HCT116 (cell line): ENCODE measurements around the gene C9orf43. TPM values are rescaled to one million over a fixed set of nuclear protein-coding genes. Genes with fewer than 3 reads are reported as not detected.
A peak's percentile ranks its signal among the peaks of the same experiment; 100 is the strongest.

Source experiments
- ATAC-seq: fragments of 200-7000 bp; cut with Tn5 transposase; 2 replicates; pipeline ENCODE4 v1.9.1; 2020; ENCODE audit warnings: mild to moderate bottlenecking, moderate library complexity
- Bru-seq: library from RNA; stranded (reverse); fragments of 400-500 nt; gene quantifications from one replicate; lab custom pipeline; 2021; lab: Mats Ljungman, UMichigan
- BruChase-seq, 2 experiments: library from RNA; stranded (reverse); fragments of 400-500 nt; gene quantifications; one replicate each; lab custom pipeline; 2021; lab: Mats Ljungman, UMichigan
- BruUV-seq: library from RNA; stranded (reverse); fragments of 400-500 nt; replicated peaks from 2 replicates; lab custom pipeline; 2021; lab: Mats Ljungman, UMichigan
- CTCF ChIA-PET: fragments of 300-600 bp; sonication (Branson Sonifier 250); formaldehyde crosslinking; loops from one replicate; lab custom pipeline; 2021; ENCODE audit warnings: antibody characterized with exemption; lab: Charles Lee
- POLR2A ChIA-PET: fragments of 300-600, 350-600 bp; sonication (Branson Sonifier 250); formaldehyde crosslinking; loops from one replicate; lab custom pipeline; 2021; ENCODE audit warnings: antibody characterized with exemption; lab: Charles Lee
- RAD21 ChIA-PET, 2 experiments: fragments of 300-600 bp; sonication (Branson Sonifier 250); formaldehyde crosslinking; loops; one replicate each; lab custom pipeline; 2023; ENCODE audit warnings: low total read pairs in 2 of 2; ENCODE audit not compliant: uncharacterized antibody in 2 of 2, unreplicated experiment in 2 of 2, low non-redundant PET in 1 of 2; lab: Charles Lee
- DNase-seq: peaks from one replicate; pipeline ENCODE4 v3.0.0-alpha.2; 2010; ENCODE audit warnings: low read depth, low spot score
- H2AFZ ChIP-seq: fragments of 200-600 bp; shearing (Covaris generic), sonication (generic); 2 replicates; pipeline ENCODE4 v1.6.1; 2017; ENCODE audit warnings: low read depth, mixed run types, mixed read lengths, antibody characterized with exemption, low read length; ENCODE audit not compliant: poor library complexity, severe bottlenecking
- H3K27ac ChIP-seq: 2 replicates; pipeline ENCODE4 v1.5.1; 2012; ENCODE audit warnings: low read depth, low read length
- H3K27me3 ChIP-seq: fragments of 200-600 bp; sonication (generic); 2 replicates; pipeline ENCODE4 v1.6.1; 2016; ENCODE audit warnings: mixed run types, low read length, mixed read lengths; ENCODE audit not compliant: insufficient read depth
- H3K36me3 ChIP-seq, 2 experiments: fragments of 200-500 bp in 1 of 2; fragments of 200-600 bp in 1 of 2; sonication (Bioruptor generic) in 1 of 2; sonication (generic) in 1 of 2; 2 replicates each; pipeline versions ENCODE4 v1.5.1 to v1.6.1; 2014 to 2016; ENCODE audit warnings: low read length in 2 of 2, inconsistent platforms in 1 of 2, mixed read lengths in 1 of 2, mixed run types in 1 of 2; ENCODE audit not compliant: insufficient read depth in 2 of 2, control insufficient read depth in 1 of 2
- H3K4me1 ChIP-seq, 2 experiments: fragments of 200-600 bp in 1 of 2; sonication (generic) in 1 of 2; 2 replicates each; pipeline versions ENCODE4 v1.5.1 to v1.6.1; 2012 to 2017; ENCODE audit warnings: low read length in 2 of 2, inconsistent platforms in 1 of 2, mild to moderate bottlenecking in 1 of 2, mixed read lengths in 1 of 2, mixed run types in 1 of 2, moderate library complexity in 1 of 2; ENCODE audit not compliant: insufficient read depth in 2 of 2, control insufficient read depth in 1 of 2
- H3K4me2 ChIP-seq: fragments of 200-600 bp; sonication (generic); 2 replicates; pipeline ENCODE4 v1.6.1; 2017; ENCODE audit warnings: mixed run types, low read length, mixed read lengths
- H3K4me3 ChIP-seq, 2 experiments: fragments of 200-600 bp in 1 of 2; sonication (generic) in 1 of 2; replicated peaks in 1 of 2; 2 replicates each; pipeline ENCODE4 v1.5.1; 2011 to 2016; ENCODE audit warnings: low read length in 2 of 2, control low read depth in 1 of 2, low read depth in 1 of 2, mild to moderate bottlenecking in 1 of 2, mixed read lengths in 1 of 2, mixed run types in 1 of 2
- H3K79me2 ChIP-seq: fragments of 200-600 bp; sonication (generic); 2 replicates; pipeline ENCODE4 v1.6.1; 2017; ENCODE audit warnings: mild to moderate bottlenecking, mixed run types, low read length, moderate library complexity, mixed read lengths; ENCODE audit not compliant: insufficient read depth
- H3K9ac ChIP-seq: fragments of 200-600 bp; sonication (generic); 2 replicates; pipeline ENCODE4 v1.6.1; 2016; ENCODE audit warnings: low read length, mixed read lengths
- H3K9me2 ChIP-seq: fragments of 200-600 bp; sonication (generic), shearing (Covaris generic); 2 replicates; pipeline ENCODE4 v1.6.1; 2017; ENCODE audit warnings: mixed run types, mild to moderate bottlenecking, moderate library complexity; ENCODE audit not compliant: insufficient read depth
- H3K9me3 ChIP-seq, 2 experiments: fragments of 200-500 bp in 1 of 2; fragments of 200-600 bp in 1 of 2; sonication (Bioruptor generic) in 1 of 2; sonication (generic) in 1 of 2; 2 replicates each; pipeline ENCODE4 v1.6.1; 2014 to 2017; ENCODE audit warnings: low read length in 2 of 2, mixed read lengths in 2 of 2, inconsistent platforms in 1 of 2, low read depth in 1 of 2, mild to moderate bottlenecking in 1 of 2, mixed run types in 1 of 2, moderate library complexity in 1 of 2; ENCODE audit not compliant: control insufficient read depth in 1 of 2, insufficient read depth in 1 of 2
- H4K20me1 ChIP-seq: fragments of 200-600 bp; sonication (generic), shearing (Covaris generic); 2 replicates; pipeline ENCODE4 v1.6.1; 2017; ENCODE audit warnings: mixed run types, mild to moderate bottlenecking, moderate library complexity; ENCODE audit not compliant: insufficient read depth
- ATF3 ChIP-seq: IDR thresholded peaks from 2 replicates; pipeline ENCODE4 v1.6.1; 2012
- CBX3 ChIP-seq: IDR thresholded peaks from 2 replicates; pipeline ENCODE4 v1.6.1; 2012; ENCODE audit warnings: low read depth
- CEBPB ChIP-seq: IDR thresholded peaks from 2 replicates; pipeline ENCODE4 v1.6.1; 2012; ENCODE audit warnings: low read depth
- ELF1 ChIP-seq: IDR thresholded peaks from 2 replicates; pipeline ENCODE4 v1.6.1; 2012; ENCODE audit warnings: low read depth, borderline replicate concordance
- EZH2 ChIP-seq: fragments of 200-600 bp; sonication (generic); IDR thresholded peaks from 2 replicates; pipeline ENCODE4 v1.6.1; 2017; ENCODE audit warnings: antibody characterized with exemption, mixed run types
- FOSL1 ChIP-seq: IDR thresholded peaks from 2 replicates; pipeline ENCODE4 v1.6.1; 2012; ENCODE audit warnings: low read depth
- MAX ChIP-seq: IDR thresholded peaks from 2 replicates; pipeline ENCODE4 v1.6.1; 2012
- POLR2A ChIP-seq: IDR thresholded peaks from 2 replicates; pipeline ENCODE4 v1.7.0; 2011; ENCODE audit warnings: borderline replicate concordance; ENCODE audit not compliant: insufficient read depth, insufficient read length; ENCODE audit errors: extremely low read depth
- POLR2AphosphoS5 ChIP-seq: IDR thresholded peaks from 2 replicates; pipeline ENCODE4 v1.6.1; 2011; ENCODE audit warnings: mild to moderate bottlenecking, low read depth, low read length, moderate library complexity
- RAD21 ChIP-seq: IDR thresholded peaks from 2 replicates; pipeline ENCODE4 v1.6.1; 2012; ENCODE audit warnings: low read depth, mild to moderate bottlenecking
- REST ChIP-seq: IDR thresholded peaks from 2 replicates; pipeline ENCODE4 v1.6.1; 2012; ENCODE audit warnings: low read depth
- SIN3A ChIP-seq: IDR thresholded peaks from 2 replicates; pipeline ENCODE4 v1.6.1; 2012; ENCODE audit warnings: low read depth
- TCF7L2 ChIP-seq: IDR thresholded peaks from 2 replicates; pipeline ENCODE4 v1.7.0; 2011; ENCODE audit warnings: borderline replicate concordance, inconsistent platforms; ENCODE audit not compliant: insufficient read depth, insufficient read length; ENCODE audit errors: extremely low read depth
- YY1 ChIP-seq: IDR thresholded peaks from 2 replicates; pipeline ENCODE4 v1.6.1; 2011; ENCODE audit warnings: low read length, low read depth, moderate library complexity, mild to moderate bottlenecking; ENCODE audit not compliant: insufficient replicate concordance; ENCODE audit errors: extremely low read depth
- ZBTB33 ChIP-seq: IDR thresholded peaks from 2 replicates; pipeline ENCODE4 v1.6.1; 2011; ENCODE audit warnings: mild to moderate bottlenecking, low read length, moderate library complexity; ENCODE audit not compliant: insufficient replicate concordance; ENCODE audit errors: extremely low read depth
- ZFX ChIP-seq: fragments of 450-650 bp; IDR thresholded peaks from 2 replicates; pipeline ENCODE4 v1.6.1; 2017
- intact Hi-C: fragments of 100-400 bp; cut with micrococcal nuclease; formaldehyde crosslinking; loops from 2 replicates; pipeline ENCODE4 v1.10.0; 2022
- long read RNA-seq: library from polyadenylated mRNA; unstranded; transcript quantifications from one replicate; pipeline ENCODE4 v2.0.0, GENCODE V29; 2021; ENCODE audit not compliant: unreplicated experiment
- polyA plus RNA-seq: library from polyadenylated mRNA; unstranded; fragments of >200 nt; gene quantifications from 2 replicates; pipeline ENCODE4 v1.2.1, GENCODE V29; 2012; ENCODE audit warnings: missing spikeins
- total RNA-seq: library from RNA; stranded (reverse); gene quantifications from one replicate; pipeline ENCODE4 v1.2.1, GENCODE V29; 2021; ENCODE audit not compliant: unreplicated experiment

C9orf43 gene
- total RNA-seq (0.71 TPM), Bru-seq, nascent RNA (percentile 51 among the genes with signal in this experiment), BruChase-seq, experiment 1, labeled RNA remaining after a 6-hour chase (percentile 52 among the genes with signal in this experiment), BruChase-seq, experiment 2, labeled RNA remaining after a 2-hour chase (percentile 49 among the genes with signal in this experiment)
- polyA plus RNA-seq: 0.26 and 0.77 TPM in 2 replicates
- long read RNA-seq: 0 reads

GRCh38 chr9:113410207-113410864, at the start of gene C9orf43, which contains the start of gene POLE3:
Gene C9orf43 (plus strand): TSS chr9:113410747. CDS start chr9:113413494, 2,747 bp downstream.
Gene POLE3 (minus strand): TSS chr9:113410675. CDS start chr9:113410293, 382 bp downstream.
- Histone ChIP-seq H3K4me2 (peak within 1 kb of the TSS; percentile 83), H3K36me3 (peaks cover 12 to 20% of the 10 kb centered on the region in 2 experiments; a peak in 3 of 4 replicates), H3K27ac (peak within 1 kb of the TSS; percentile 89), H3K9me3 (no peaks in the 10 kb centered on the region), H3K79me2 (peaks cover 33% of the 10 kb centered on the region), H3K9ac (peak within 1 kb of the TSS; percentile 92), H3K9me2 (no peaks in the 10 kb centered on the region), H2AFZ (peak within 1 kb of the TSS; percentile 28), H3K4me1 (peaks cover 6 to 17% of the 10 kb centered on the region in 2 experiments), H3K4me3 (peak within 1 kb of the TSS; percentile 95 to 98), H3K27me3 (no peaks in the 10 kb centered on the region), H4K20me1 (peaks cover 3% of the 10 kb centered on the region; the same call in 1 of the 2 replicates)
- BruUV-seq: no TSS peak
- TF ChIP-seq ELF1: no peak
- TF ChIP-seq REST: no peak
- TF ChIP-seq ZBTB33: peak; percentile 82
- peak; percentile 28; the same call in 1 of the 2 replicates for TF ChIP-seq ZFX
- no peak for TF ChIP-seq ATF3
- no peak for TF ChIP-seq MAX
- peak; percentile 88 for TF ChIP-seq POLR2A
- peak; percentile 54 for TF ChIP-seq TCF7L2
- no peak for TF ChIP-seq EZH2
- TF ChIP-seq CBX3: no peak
- peak; percentile 65 for TF ChIP-seq YY1
- no peak for TF ChIP-seq CEBPB
- no peak for TF ChIP-seq FOSL1
- no peak for TF ChIP-seq RAD21
- TF ChIP-seq POLR2AphosphoS5: peak; percentile 84
- TF ChIP-seq SIN3A: no peak
- ChIA-PET RAD21 (interaction anchor here in 1 of 2 experiments (1.0 kb wide), 2 partner anchors 9 to 33 kb away, joined by 3 to 8 read pairs; partner anchors contain the start of genes ALAD and HDHD3), POLR2A (interaction anchor here (0.8 to 1.9 kb wide), 11 partner anchors 9 to 189 kb away, joined by 3 to 13 read pairs (median 4); partner anchors contain the start of genes ALAD, CDC26, FKBP15 and PRPF4), CTCF (interaction anchor here (0.7 to 2.0 kb wide), 5 partner anchors 9 to 245 kb away, joined by 3 to 19 read pairs (median 4); partner anchors contain the start of genes ALAD, CDC26 and PRPF4)
- DNase-seq (peak; percentile 92), ATAC-seq (peak; percentile 91)
- intact Hi-C loops: no loop called here
